Measurements from ENCODE around the gene CDYL.

Gene CDYL

GRCh38 chr6:4756247-4756646 is 20.0 kb upstream of the CDYL start:
- H3K27ac Mint-ChIP-seq: no peak overlapping the region
- peaks cover 17 to 25% of the 10 kb centered on the region in 2 donors for H3K27me3 Mint-ChIP-seq
- no peak overlapping the region for H3K4me3 Mint-ChIP-seq
- DNase-seq (no peak), ATAC-seq (replicated peaks) (no peak)
- H3K36me3 Mint-ChIP-seq: no peaks in the 10 kb centered on the region
- H3K9me3 Mint-ChIP-seq: no peaks in the 10 kb centered on the region
- H3K4me1 Mint-ChIP-seq: no peaks in the 10 kb centered on the region

- Mint-ChIP-seq H3K27me3 (peaks cover 30 to 35% of the 10 kb centered on the region in 2 donors), H3K36me3 (peaks cover 6 to 11% of the 10 kb centered on the region in 2 donors), H3K4me1 (no peaks in the 10 kb centered on the region), H3K27ac (no peak overlapping the region), H3K9me3 (peaks cover 12 to 14% of the 10 kb centered on the region in 2 donors), H3K4me3 (no peak overlapping the region)
- ATAC-seq (replicated peaks): no peak
- no peak for DNase-seq
These were observed 16.2 kb upstream of the CDYL start for GRCh38 chr6:4759997-4760396.

DNA sequence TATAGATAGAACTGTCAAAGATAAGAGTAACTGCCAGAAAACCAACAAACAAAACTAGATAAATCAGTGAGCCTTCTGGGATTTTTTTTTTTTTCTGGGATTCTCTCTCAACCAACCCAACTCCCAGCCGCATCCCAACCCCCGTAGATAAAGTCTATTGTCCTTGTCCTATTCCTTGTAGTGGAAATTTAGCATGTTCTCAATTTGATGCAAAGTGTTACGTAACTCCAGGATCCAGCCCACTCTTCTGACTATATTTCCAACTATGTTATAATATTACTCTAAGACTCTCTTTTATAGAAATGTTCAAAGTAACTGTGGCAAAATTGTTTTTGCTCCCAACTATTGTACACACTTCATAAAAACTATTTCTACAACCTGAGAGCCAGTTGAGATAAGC is 15.4 kb upstream of the CDYL start:
- H3K27ac Mint-ChIP-seq: no peak overlapping the region
- ATAC-seq (replicated peaks): no peak
- peaks cover 26 to 30% of the 10 kb centered on the region in 2 donors for H3K27me3 Mint-ChIP-seq
- DNase-seq: no peak
- H3K9me3 Mint-ChIP-seq: peaks cover 12 to 14% of the 10 kb centered on the region in 2 donors
- H3K4me3 Mint-ChIP-seq: no peak overlapping the region
- peaks cover 7 to 11% of the 10 kb centered on the region in 2 donors for H3K36me3 Mint-ChIP-seq
- H3K4me1 Mint-ChIP-seq: no peaks in the 10 kb centered on the region

GRCh38 chr6:4762294-4762693 is 13.9 kb upstream of the CDYL start:
- H3K4me1 Mint-ChIP-seq: no peaks in the 10 kb centered on the region
- H3K27ac Mint-ChIP-seq: no peak overlapping the region
- ATAC-seq (replicated peaks): no peak
- peaks cover 12 to 14% of the 10 kb centered on the region in 2 donors for H3K9me3 Mint-ChIP-seq
- H3K36me3 Mint-ChIP-seq: peaks cover 7 to 11% of the 10 kb centered on the region in 2 donors
- peaks cover 23 to 30% of the 10 kb centered on the region in 2 donors for H3K27me3 Mint-ChIP-seq
- DNase-seq: no peak
- no peak overlapping the region for H3K4me3 Mint-ChIP-seq

GRCh38 chr6:4763921-4764320 is 12.3 kb upstream of the CDYL start:
- no peak for DNase-seq
- Mint-ChIP-seq H3K27ac (no peak overlapping the region), H3K9me3 (peaks cover 12 to 14% of the 10 kb centered on the region in 2 donors), H3K27me3 (peaks cover 23 to 30% of the 10 kb centered on the region in 2 donors), H3K36me3 (peaks cover 7 to 11% of the 10 kb centered on the region in 2 donors), H3K4me3 (no peak overlapping the region), H3K4me1 (no peaks in the 10 kb centered on the region)
- no peak for ATAC-seq (replicated peaks)

DNA sequence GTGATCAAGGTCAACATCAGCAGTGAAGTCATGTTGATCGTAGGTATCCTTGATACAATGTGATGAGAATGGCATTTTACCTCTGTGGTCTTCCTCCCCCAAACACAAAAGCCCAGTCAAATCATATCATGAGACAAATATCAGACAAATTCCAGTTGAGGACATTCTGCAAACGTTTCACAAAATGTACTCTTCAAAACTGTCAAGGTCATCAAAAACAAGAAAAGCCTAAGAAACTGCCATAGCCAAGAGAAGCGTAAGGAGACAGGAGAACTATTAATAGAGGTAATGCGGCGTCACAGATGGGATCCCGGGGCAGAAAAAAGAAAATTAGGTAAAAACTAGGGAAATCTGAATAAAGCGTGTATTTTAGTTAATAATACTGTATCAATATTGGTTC is 7.4 kb upstream of the CDYL start:
- Mint-ChIP-seq H3K27me3 (no peaks in the 10 kb centered on the region), H3K4me1 (peaks cover 7 to 12% of the 10 kb centered on the region in 2 donors), H3K36me3 (peaks cover 0 to 1% of the 10 kb centered on the region in 2 donors), H3K4me3 (no peak overlapping the region), H3K27ac (no peak overlapping the region), H3K9me3 (peaks cover 0 to 3% of the 10 kb centered on the region in 2 donors)
- ATAC-seq (replicated peaks) (no peak), DNase-seq (no peak)

DNA sequence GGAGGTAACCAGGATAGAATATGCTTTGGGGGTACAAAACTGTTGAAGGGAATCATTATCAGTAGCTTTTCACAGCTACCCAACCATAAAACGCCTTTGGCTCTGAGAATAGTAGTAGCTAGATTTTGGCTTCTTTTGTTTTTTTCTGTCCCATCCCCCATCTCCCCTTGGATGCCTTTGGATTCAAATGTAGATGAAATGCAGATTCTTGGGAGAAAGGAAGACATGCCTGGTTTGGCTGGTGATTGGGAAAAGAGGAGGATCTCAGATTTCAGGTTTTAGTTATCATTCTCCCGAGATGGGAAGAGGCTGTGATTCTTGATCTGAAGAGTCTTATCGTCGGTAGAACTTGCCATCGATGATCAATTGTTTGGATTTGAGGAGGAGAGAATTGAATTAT is 3.5 kb upstream of the CDYL start:
- Mint-ChIP-seq H3K4me1 (peaks cover 19 to 31% of the 10 kb centered on the region in 2 donors), H3K9me3 (peaks cover 0 to 3% of the 10 kb centered on the region in 2 donors), H3K27me3 (peaks cover 0 to 11% of the 10 kb centered on the region in 2 donors), H3K36me3 (peaks cover 0 to 4% of the 10 kb centered on the region in 2 donors), H3K27ac (peak overlapping the region; percentile 54), H3K4me3 (no peak overlapping the region)
- DNase-seq (no peak), ATAC-seq (replicated peaks) (no peak)

DNA sequence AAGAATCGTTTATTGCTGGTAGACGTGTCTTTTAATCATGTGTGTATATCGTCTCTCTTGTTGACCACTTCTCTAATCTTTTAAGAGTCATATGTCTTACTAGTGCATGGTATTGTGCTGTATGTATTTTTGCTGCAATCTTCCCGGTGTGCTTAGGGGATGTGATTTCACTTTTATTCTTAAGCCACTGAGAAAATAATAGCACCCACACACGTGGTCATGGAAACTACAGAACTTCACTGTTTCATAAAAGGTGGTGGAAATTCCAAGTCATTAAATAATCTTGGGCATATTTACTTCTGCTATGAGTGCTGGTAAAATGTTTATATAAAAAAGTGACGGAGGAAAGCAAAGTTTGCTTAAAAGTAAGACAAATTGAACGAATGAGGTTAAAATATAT is 3.0 kb upstream of the CDYL start:
- no peak overlapping the region for H3K4me3 Mint-ChIP-seq
- no peak overlapping the region for H3K27ac Mint-ChIP-seq
- no peak for ATAC-seq (replicated peaks)
- H3K9me3 Mint-ChIP-seq: peaks cover under 1 to 5% of the 10 kb centered on the region in 2 donors
- H3K36me3 Mint-ChIP-seq: peaks cover under 1 to 5% of the 10 kb centered on the region in 2 donors
- H3K27me3 Mint-ChIP-seq: peaks cover 0 to 11% of the 10 kb centered on the region in 2 donors
- H3K4me1 Mint-ChIP-seq: peaks cover 23 to 35% of the 10 kb centered on the region in 2 donors
- no peak for DNase-seq

DNA sequence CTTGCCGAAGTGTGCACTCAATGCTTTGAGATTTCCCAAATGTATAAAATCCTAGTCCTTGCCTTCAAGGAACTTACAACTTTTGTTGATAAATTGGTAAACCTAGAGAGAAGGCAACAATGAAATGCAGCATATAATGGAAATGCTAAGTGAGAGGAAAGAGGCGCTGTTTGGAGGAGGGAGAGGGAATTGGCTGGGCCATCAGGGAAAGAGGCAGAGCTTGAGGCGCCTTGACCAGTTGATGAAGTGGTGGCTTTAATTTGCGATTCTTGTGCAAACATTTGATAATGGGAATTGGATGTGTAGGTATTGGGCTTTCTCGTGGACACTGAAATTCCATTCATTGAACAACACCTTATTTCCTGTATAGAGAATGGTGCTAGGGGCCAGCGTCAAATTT is 1.9 kb upstream of the CDYL start:
- peak overlapping the region; percentile 95 for H3K27ac Mint-ChIP-seq
- peaks cover 5 to 7% of the 10 kb centered on the region in 2 donors for H3K9me3 Mint-ChIP-seq
- peaks cover 0 to 11% of the 10 kb centered on the region in 2 donors for H3K27me3 Mint-ChIP-seq
- ATAC-seq (replicated peaks) (no peak), DNase-seq (no peak)
- H3K36me3 Mint-ChIP-seq: peaks cover 2 to 9% of the 10 kb centered on the region in 2 donors
- peak overlapping the region; percentile 88 to 93 for H3K4me3 Mint-ChIP-seq
- H3K4me1 Mint-ChIP-seq: peaks cover 31 to 46% of the 10 kb centered on the region in 2 donors

DNA sequence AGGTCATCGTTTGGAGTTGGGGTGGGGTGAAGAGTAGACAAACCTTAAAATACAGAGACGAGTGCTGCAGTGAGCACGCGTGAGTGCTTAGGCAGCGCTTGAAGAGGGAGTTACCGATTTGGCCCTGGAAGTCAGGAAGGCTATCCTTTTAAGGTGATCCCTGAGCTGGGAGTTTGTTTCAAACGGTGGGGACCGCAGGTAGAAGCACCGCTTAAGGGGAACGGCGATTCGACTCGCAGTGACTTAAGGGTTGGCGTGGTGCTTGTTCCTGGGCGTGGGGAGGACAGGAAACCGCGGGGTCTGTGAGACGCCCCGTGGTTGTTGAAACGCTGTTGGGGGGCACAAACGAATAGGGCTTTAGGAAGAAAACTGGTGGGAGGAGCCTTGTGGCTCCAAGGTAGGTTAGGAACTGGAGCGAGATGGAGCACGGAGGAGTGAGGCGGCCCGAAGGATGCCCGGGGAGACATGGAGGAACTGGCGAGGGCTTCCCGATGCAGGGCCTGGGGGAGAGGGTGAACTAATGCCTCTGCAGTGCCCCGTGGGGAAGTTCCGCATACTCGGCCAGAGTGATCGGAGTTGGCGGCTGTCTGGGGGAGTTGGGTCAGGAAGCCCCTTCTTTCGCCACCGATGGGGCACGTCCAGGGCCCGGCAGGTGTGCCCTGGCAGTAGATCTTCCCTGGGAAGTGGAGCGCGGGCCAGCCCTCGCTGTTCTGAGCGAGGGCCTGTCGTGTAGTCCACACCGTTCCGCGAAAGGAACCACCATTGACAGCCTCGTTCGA is 1.3 kb upstream of the CDYL start:
- Mint-ChIP-seq H3K27me3 (peaks cover 0 to 11% of the 10 kb centered on the region in 2 donors), H3K4me3 (peak overlapping the region; percentile 88 to 93), H3K36me3 (peaks cover 2 to 9% of the 10 kb centered on the region in 2 donors), H3K9me3 (peaks cover 5 to 7% of the 10 kb centered on the region in 2 donors), H3K4me1 (peaks cover 33 to 49% of the 10 kb centered on the region in 2 donors), H3K27ac (peak overlapping the region; percentile 95)
- peak; percentile 0 to 1 for ATAC-seq (replicated peaks)
- no peak for DNase-seq

GRCh38 chr6:4775494-4776130 is 592 bp upstream of the CDYL start:
- Mint-ChIP-seq H3K4me3 (peak overlapping the region; percentile 88 to 93), H3K9me3 (peaks cover 5 to 7% of the 10 kb centered on the region in 2 donors), H3K27me3 (peaks cover 0 to 11% of the 10 kb centered on the region in 2 donors), H3K36me3 (peaks cover 2 to 9% of the 10 kb centered on the region in 2 donors), H3K4me1 (peaks cover 35 to 52% of the 10 kb centered on the region in 2 donors), H3K27ac (peak overlapping the region; percentile 95)
- no peak for DNase-seq
- peak; percentile 56 to 66 for ATAC-seq (replicated peaks)

GRCh38 chr6:4776493-4777393 is 539 bp downstream of the CDYL start:
- Mint-ChIP-seq H3K27ac (peak overlapping the region; percentile 97), H3K36me3 (peaks cover 2 to 9% of the 10 kb centered on the region in 2 donors), H3K27me3 (peaks cover 0 to 11% of the 10 kb centered on the region in 2 donors), H3K4me1 (peaks cover 43 to 64% of the 10 kb centered on the region in 2 donors), H3K4me3 (peak overlapping the region; percentile 92), H3K9me3 (peaks cover 4 to 5% of the 10 kb centered on the region in 2 donors)
- ATAC-seq (replicated peaks) (peak; percentile 16 to 19), DNase-seq (peak; percentile 57)

DNA sequence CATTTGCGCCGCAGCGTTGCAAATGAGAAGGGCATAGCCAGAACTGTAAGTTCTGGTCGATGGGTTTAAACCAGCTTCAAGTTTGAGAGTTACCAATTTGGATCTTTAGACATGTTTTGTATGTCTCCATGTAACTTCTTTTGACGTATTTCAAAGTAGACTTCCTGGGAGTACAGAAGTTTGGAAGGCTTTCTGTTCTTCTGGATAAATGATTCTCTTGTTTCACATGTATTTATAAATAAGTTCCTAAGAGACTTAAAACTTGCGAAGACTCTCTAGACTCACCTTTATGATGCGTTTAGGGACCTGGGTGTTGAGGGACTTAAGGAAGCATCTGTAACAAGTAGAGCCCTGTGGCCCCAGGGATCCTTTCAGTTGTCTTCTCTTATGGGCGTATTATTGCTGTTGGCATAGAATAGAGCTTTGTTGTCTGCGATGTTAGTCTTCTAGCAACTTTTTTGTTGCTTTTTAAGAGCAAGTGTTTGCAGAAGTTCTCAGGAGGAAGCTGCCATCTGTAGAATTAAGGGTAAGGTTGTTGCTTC is 1.3 kb downstream of the CDYL start:
- H3K27me3 Mint-ChIP-seq: peaks cover 0 to 11% of the 10 kb centered on the region in 2 donors
- no peak for DNase-seq
- peaks cover 48 to 71% of the 10 kb centered on the region in 2 donors for H3K4me1 Mint-ChIP-seq
- H3K27ac Mint-ChIP-seq: peak overlapping the region; percentile 97
- peaks cover 4 to 5% of the 10 kb centered on the region in 2 donors for H3K9me3 Mint-ChIP-seq
- peaks cover 2 to 9% of the 10 kb centered on the region in 2 donors for H3K36me3 Mint-ChIP-seq
- peak overlapping the region; percentile 92 for H3K4me3 Mint-ChIP-seq
- ATAC-seq (replicated peaks): no peak

Measured in stimulated activated naive B cell treated with anti-CD40 and anti-IgM and Interleukin-4, amounts not matched to agents 10 μg/mL and 1 μg/mL and 100 μg/mL, for 72 hours (primary cell).